ENCODE results near the gene TTF1.

DNA sequence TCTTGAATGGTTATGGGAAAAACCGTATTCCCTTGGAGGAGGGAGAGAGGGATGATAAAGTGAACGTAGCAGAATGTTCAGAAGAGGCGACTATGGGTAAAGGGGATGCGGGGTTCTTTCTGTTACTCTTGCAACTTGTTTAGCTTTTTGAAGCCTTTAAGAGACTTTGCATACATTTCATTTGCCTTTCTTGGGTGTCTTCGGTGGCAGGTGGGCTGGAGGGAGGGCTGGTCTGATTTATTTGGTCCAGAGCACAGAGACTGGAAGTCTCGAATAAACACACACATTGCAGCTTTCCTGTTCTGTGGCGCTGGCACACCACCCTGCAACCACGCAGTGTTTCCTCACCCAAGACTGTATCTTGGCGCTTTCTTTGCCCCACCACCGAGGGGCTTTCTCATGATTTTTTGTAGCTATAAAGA lies 23.2 kb downstream of the TTF1 start:
- TF ChIP-seq, protein P1, sequence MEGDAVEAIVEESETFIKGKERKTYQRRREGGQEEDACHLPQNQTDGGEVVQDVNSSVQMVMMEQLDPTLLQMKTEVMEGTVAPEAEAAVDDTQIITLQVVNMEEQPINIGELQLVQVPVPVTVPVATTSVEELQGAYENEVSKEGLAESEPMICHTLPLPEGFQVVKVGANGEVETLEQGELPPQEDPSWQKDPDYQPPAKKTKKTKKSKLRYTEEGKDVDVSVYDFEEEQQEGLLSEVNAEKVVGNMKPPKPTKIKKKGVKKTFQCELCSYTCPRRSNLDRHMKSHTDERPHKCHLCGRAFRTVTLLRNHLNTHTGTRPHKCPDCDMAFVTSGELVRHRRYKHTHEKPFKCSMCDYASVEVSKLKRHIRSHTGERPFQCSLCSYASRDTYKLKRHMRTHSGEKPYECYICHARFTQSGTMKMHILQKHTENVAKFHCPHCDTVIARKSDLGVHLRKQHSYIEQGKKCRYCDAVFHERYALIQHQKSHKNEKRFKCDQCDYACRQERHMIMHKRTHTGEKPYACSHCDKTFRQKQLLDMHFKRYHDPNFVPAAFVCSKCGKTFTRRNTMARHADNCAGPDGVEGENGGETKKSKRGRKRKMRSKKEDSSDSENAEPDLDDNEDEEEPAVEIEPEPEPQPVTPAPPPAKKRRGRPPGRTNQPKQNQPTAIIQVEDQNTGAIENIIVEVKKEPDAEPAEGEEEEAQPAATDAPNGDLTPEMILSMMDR (IDR thresholded peaks at IDR 0.05): no peak
- TF ChIP-seq POLR2A (IDR thresholded peaks at IDR 0.05): no peak
- no peak for TF ChIP-seq EP300 (IDR thresholded peaks at IDR 0.05)

All from ovary (tissue), 3 donors.